ENCODE results near the gene COL5A2. TPM values are rescaled to one million over a fixed set of nuclear protein-coding genes. Genes with fewer than 3 reads are reported as not detected.

Gene COL5A2
- total and polyA plus RNA-seq, 8 donors = 122 to 324 (median 210) TPM

- H3K36me3 ChIP-seq = no peaks in the 10 kb centered on the region
- H3K4me3 ChIP-seq = no peak overlapping the region
- no peak for ATAC-seq
- intact Hi-C loops (cut with DNase I) = no loop called here
- DNase-seq = peak in 1 of 4 donors; percentile 74
- no peaks in the 10 kb centered on the region for H3K9me3 ChIP-seq
- H3K27ac ChIP-seq = no peak overlapping the region
- no peaks in the 10 kb centered on the region for H3K4me1 ChIP-seq
- TF ChIP-seq CTCF (IDR thresholded peaks at IDR 0.05) = no peak
- no peaks in the 10 kb centered on the region for H3K27me3 ChIP-seq
Measured at GRCh38 chr2:189164746-189165145, 14.8 kb downstream of the COL5A2 start.

DNA sequence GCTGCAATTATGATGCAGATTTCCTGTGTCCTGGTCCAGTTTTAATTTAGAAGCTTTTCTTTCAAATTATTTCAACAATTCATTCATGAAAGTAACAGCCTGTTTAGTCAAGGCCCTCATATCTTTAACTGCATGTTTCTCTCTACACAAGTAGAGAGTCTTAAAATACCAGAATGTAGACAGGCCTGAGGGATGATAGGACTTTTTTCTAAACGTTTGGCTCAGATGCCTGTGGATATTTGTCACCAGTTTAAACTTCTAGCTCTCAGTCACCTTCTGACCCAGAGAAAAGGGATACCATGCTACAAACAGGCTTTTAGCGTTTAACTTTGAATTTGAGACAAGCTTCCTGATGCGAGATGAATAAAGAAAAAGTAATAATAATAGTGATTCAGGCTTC lies 15.7 kb downstream of the COL5A2 start:
- intact Hi-C loops (cut with DNase I) = no loop called here
- Histone ChIP-seq H3K27ac (no peak overlapping the region), H3K4me3 (no peak overlapping the region), H3K27me3 (no peaks in the 10 kb centered on the region), H3K36me3 (no peaks in the 10 kb centered on the region), H3K9me3 (no peaks in the 10 kb centered on the region), H3K4me1 (no peaks in the 10 kb centered on the region)
- ATAC-seq (no peak), DNase-seq (no peak)
- no peak for TF ChIP-seq CTCF (IDR thresholded peaks at IDR 0.05)

- H3K27ac ChIP-seq = no peak overlapping the region
- no peaks in the 10 kb centered on the region for H3K27me3 ChIP-seq
- no peaks in the 10 kb centered on the region for H3K36me3 ChIP-seq
- no peak for TF ChIP-seq CTCF (IDR thresholded peaks at IDR 0.05)
- no peak overlapping the region for H3K4me3 ChIP-seq
- no peak for DNase-seq
- H3K4me1 ChIP-seq = no peaks in the 10 kb centered on the region
- intact Hi-C loops (cut with DNase I) = no loop called here
- no peaks in the 10 kb centered on the region for H3K9me3 ChIP-seq
- ATAC-seq = no peak
Measured at GRCh38 chr2:189162566-189162965, 17.0 kb downstream of the COL5A2 start.

GRCh38 chr2:189161894-189162293 lies 17.7 kb downstream of the COL5A2 start:
- Histone ChIP-seq H3K4me3 (no peak overlapping the region), H3K27ac (no peak overlapping the region), H3K9me3 (no peaks in the 10 kb centered on the region), H3K27me3 (no peaks in the 10 kb centered on the region), H3K4me1 (no peaks in the 10 kb centered on the region), H3K36me3 (no peaks in the 10 kb centered on the region)
- DNase-seq = no peak
- ATAC-seq = no peak
- no peak for TF ChIP-seq CTCF (IDR thresholded peaks at IDR 0.05)
- intact Hi-C loops (cut with DNase I) = no loop called here

DNA sequence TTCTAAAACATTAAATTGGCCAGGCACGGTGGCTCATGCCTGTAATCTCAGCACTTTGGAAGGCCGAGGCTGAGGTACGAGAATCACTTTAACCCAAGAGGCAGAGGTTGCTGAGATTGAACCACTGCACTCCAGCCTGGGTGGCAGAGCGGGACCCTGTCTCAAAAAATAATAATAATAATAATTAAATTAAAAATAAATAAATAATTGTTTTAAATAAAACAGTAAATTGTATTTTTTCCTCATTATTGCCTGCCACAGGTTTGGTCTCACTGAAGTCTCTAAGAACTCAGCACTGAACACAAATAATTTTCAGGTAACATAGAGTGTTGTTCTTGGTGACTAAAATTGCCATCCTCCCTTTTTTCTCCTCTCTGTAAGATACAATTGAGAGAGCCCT lies 19.8 kb downstream of the COL5A2 start:
- no peaks in the 10 kb centered on the region for H3K36me3 ChIP-seq
- no peak for ATAC-seq
- no peaks in the 10 kb centered on the region for H3K27me3 ChIP-seq
- H3K9me3 ChIP-seq = no peaks in the 10 kb centered on the region
- no peak for DNase-seq
- TF ChIP-seq CTCF (IDR thresholded peaks at IDR 0.05) = no peak
- no peaks in the 10 kb centered on the region for H3K4me1 ChIP-seq
- H3K4me3 ChIP-seq = no peak overlapping the region
- H3K27ac ChIP-seq = no peak overlapping the region
- intact Hi-C loops (cut with DNase I) = no loop called here

Data from left lung (tissue), 10 donors.